Putamen (tissue), 1 donor: ENCODE measurements around the gene TEX28.
"Not testable (repeated sequence)": the region's sequence is repeated elsewhere in the genome, so short reads cannot be mapped to it uniquely, and the experiment has no call there.

ENCODE experiments used
- DNase-seq: peaks from one replicate; pipeline ENCODE4 v3.0.0-alpha.2; 2016; ENCODE audit warnings: low spot score

The TEX28 gene

GRCh38 chrX:154310616-154311536 lies 16.0 kb upstream of the TEX28 start:
- no peak for DNase-seq

- DNase-seq = no peak
Observed at GRCh38 chrX:154309041-154309775, 14.3 kb upstream of the TEX28 start.

GRCh38 chrX:154308108-154308946 lies 13.4 kb upstream of the TEX28 start:
- DNase-seq = no peak

GRCh38 chrX:154307202-154307601 lies 12.3 kb upstream of the TEX28 start:
- no peak for DNase-seq

- no peak for DNase-seq
Observed at GRCh38 chrX:154305541-154306205, 10.7 kb upstream of the TEX28 start.

- DNase-seq = no peak
Observed at GRCh38 chrX:154304846-154305245, 9.9 kb upstream of the TEX28 start.

- no peak for DNase-seq
Observed at GRCh38 chrX:154303476-154303875, 8.6 kb upstream of the TEX28 start.

- not testable (repeated sequence) for DNase-seq
Observed at GRCh38 chrX:154302998-154303397, 8.1 kb upstream of the TEX28 start.

- DNase-seq = no peak
Observed at GRCh38 chrX:154300816-154301215, 5.9 kb upstream of the TEX28 start.

GRCh38 chrX:154298312-154298711 lies 3.4 kb upstream of the TEX28 start:
- DNase-seq = no peak

GRCh38 chrX:154296731-154297130 lies 1.8 kb upstream of the TEX28 start:
- DNase-seq = no peak

GRCh38 chrX:154295664-154296310 lies 863 bp upstream of the TEX28 start, which contains the start of gene TKTL1:
TSS of gene TKTL1 (plus strand) at chrX:154295795. CDS start at chrX:154295860, 65 bp downstream.
- DNase-seq = no peak

GRCh38 chrX:154286406-154286805 lies 8.5 kb downstream of the TEX28 start:
- not testable (repeated sequence) for DNase-seq

- DNase-seq = not testable (repeated sequence)
Observed at GRCh38 chrX:154284489-154285338, 10.2 kb downstream of the TEX28 start.

- not testable (repeated sequence) for DNase-seq
Observed at GRCh38 chrX:154269245-154269644, 25.7 kb downstream of the TEX28 start.

GRCh38 chrX:154263072-154263471 lies 31.9 kb downstream of the TEX28 start:
- not testable (repeated sequence) for DNase-seq

GRCh38 chrX:154258711-154259110 lies 36.2 kb downstream of the TEX28 start:
- DNase-seq = not testable (repeated sequence)

- not testable (repeated sequence) for DNase-seq
Observed at GRCh38 chrX:154257282-154257681, 37.6 kb downstream of the TEX28 start, which contains the start of gene OPN1MW3. TSS of gene OPN1MW3 (plus strand) at chrX:154257582. CDS start at chrX:154257620, 38 bp downstream.

- DNase-seq = not testable (repeated sequence)
Observed at GRCh38 chrX:154248076-154248475, 46.8 kb downstream of the TEX28 start.
